HG03025 (cell line): Measurements from ENCODE around the gene PTPN4.

ENCODE experiments used
- ATAC-seq: cut with Tn5 transposase; IDR thresholded peaks from one replicate; pipeline ENCODE4 v1.9.1; 2021; ENCODE audit warnings: mild to moderate bottlenecking, moderate library complexity; ENCODE audit not compliant: unreplicated experiment, low FRiP score

PTPN4 gene

GRCh38 chr2:119841550-119841949, 81.8 kb downstream of the PTPN4 start:
- no peak for ATAC-seq

- no peak for ATAC-seq
Observed at GRCh38 chr2:119846021-119846420, 86.3 kb downstream of the PTPN4 start.

GRCh38 chr2:119849838-119850565, 90.3 kb downstream of the PTPN4 start:
- no peak for ATAC-seq

GRCh38 chr2:119852214-119852613, 92.5 kb downstream of the PTPN4 start:
- ATAC-seq = no peak

GRCh38 chr2:119853777-119854399, 94.2 kb downstream of the PTPN4 start:
- no peak for ATAC-seq

- ATAC-seq = no peak
Observed at GRCh38 chr2:119856469-119856901, 96.8 kb downstream of the PTPN4 start.

- ATAC-seq = no peak
Observed at GRCh38 chr2:119857742-119858141, 98.0 kb downstream of the PTPN4 start.

- no peak for ATAC-seq
Observed at GRCh38 chr2:119859528-119859927, 99.8 kb downstream of the PTPN4 start.

GRCh38 chr2:119860924-119861323, 101.2 kb downstream of the PTPN4 start:
- ATAC-seq = no peak

- ATAC-seq = peak; percentile 89
Observed at GRCh38 chr2:119862127-119862889, 102.6 kb downstream of the PTPN4 start.

- ATAC-seq = no peak
Observed at GRCh38 chr2:119864318-119864717, 104.6 kb downstream of the PTPN4 start.

- ATAC-seq = no peak
Observed at GRCh38 chr2:119871725-119872124, 112.0 kb downstream of the PTPN4 start.

GRCh38 chr2:119873350-119874315, 113.9 kb downstream of the PTPN4 start:
- ATAC-seq = no peak

- no peak for ATAC-seq
Observed at GRCh38 chr2:119879502-119879901, 119.8 kb downstream of the PTPN4 start.

GRCh38 chr2:119888680-119889079, 129.0 kb downstream of the PTPN4 start:
- ATAC-seq = no peak

- no peak for ATAC-seq
Observed at GRCh38 chr2:119897736-119898395, 138.1 kb downstream of the PTPN4 start.

GRCh38 chr2:119901013-119901412, 141.3 kb downstream of the PTPN4 start:
- ATAC-seq = no peak

GRCh38 chr2:119910566-119910965, 150.8 kb downstream of the PTPN4 start:
- ATAC-seq = no peak

- ATAC-seq = no peak
Observed at GRCh38 chr2:119914266-119914665, 154.5 kb downstream of the PTPN4 start.

- ATAC-seq = no peak
Observed at GRCh38 chr2:119921825-119922224, 162.1 kb downstream of the PTPN4 start.
